HEK293 (cell line): ENCODE results near the gene THBS2.

Experiments used
- CTCF ChIA-PET: fragments of 350-600 bp; formaldehyde crosslinking; extraction: SDS; loops from one replicate; lab custom pipeline; 2021; ENCODE audit warnings: antibody characterized with exemption; lab: Yijun Ruan, JAX
- POLR2A ChIA-PET: fragments of 300-600 bp; formaldehyde crosslinking; extraction: SDS; loops from one replicate; lab custom pipeline; 2020; ENCODE audit warnings: antibody characterized with exemption, inconsistent platforms; lab: Yijun Ruan, JAX
- H3K27ac ChIP-seq: fragments of 200-500 bp; sonication (Bioruptor generic); 2 replicates; pipeline ENCODE4 v1.5.1; 2014; ENCODE audit warnings: low read depth, low read length, control low read depth, inconsistent platforms; ENCODE audit errors: extremely low read depth
- H3K36me3 ChIP-seq, 2 experiments: fragments of 200-500 bp in 1 of 2; sonication (Bioruptor generic) in 1 of 2; 1 replicate in 1 of 2; 2 replicates in 1 of 2; pipeline ENCODE4 v1.5.1; 2014 to 2017; ENCODE audit warnings: inconsistent platforms in 2 of 2, low read length in 2 of 2; ENCODE audit not compliant: control insufficient read depth in 2 of 2, insufficient read depth in 1 of 2
- H3K4me1 ChIP-seq: fragments of 200-500 bp; sonication (Bioruptor generic); 2 replicates; pipeline ENCODE4 v1.5.1; 2014; ENCODE audit warnings: mild to moderate bottlenecking, low read length, inconsistent platforms; ENCODE audit not compliant: control insufficient read depth, insufficient read depth
- H3K4me3 ChIP-seq: 2 replicates; pipeline ENCODE4 v1.5.1; 2011; ENCODE audit warnings: low read depth, mild to moderate bottlenecking, control low read depth, low read length, moderate library complexity
- H3K9me3 ChIP-seq: fragments of 200-500 bp; sonication (Bioruptor generic); 2 replicates; pipeline ENCODE4 v1.5.1; 2014; ENCODE audit warnings: low read depth, low read length, inconsistent platforms; ENCODE audit not compliant: control insufficient read depth, insufficient read depth
- EGR2 ChIP-seq: fragments of 450-650 bp; formaldehyde crosslinking; IDR thresholded peaks from 2 replicates; pipeline ENCODE4 v1.5.1; 2016; ENCODE audit warnings: low read depth, missing biosample characterization, missing genetic modification characterization
- GLI2 ChIP-seq: fragments of 450-650 bp; formaldehyde crosslinking; IDR thresholded peaks from 2 replicates; pipeline ENCODE4; 2017; ENCODE audit warnings: missing biosample characterization, missing genetic modification characterization, low read depth, borderline replicate concordance
- KLF10 ChIP-seq: fragments of 450-650 bp; IDR thresholded peaks from 2 replicates; pipeline ENCODE4 v1.5.1; 2018; ENCODE audit warnings: missing biosample characterization, mild to moderate bottlenecking, missing genetic modification characterization
- MYNN ChIP-seq: fragments of 450-650 bp; formaldehyde crosslinking; IDR thresholded peaks from 2 replicates; pipeline ENCODE4 v1.5.1; 2016; ENCODE audit warnings: missing biosample characterization, missing genetic modification characterization, borderline replicate concordance
- OSR2 ChIP-seq: fragments of 450-650 bp; formaldehyde crosslinking; IDR thresholded peaks from 2 replicates; pipeline ENCODE4 v1.5.1; 2016; ENCODE audit warnings: missing biosample characterization, missing genetic modification characterization
- SALL2 ChIP-seq: fragments of 450-650 bp; formaldehyde crosslinking; IDR thresholded peaks from 2 replicates; pipeline ENCODE4 v1.5.0; 2017; ENCODE audit warnings: missing biosample characterization, mild to moderate bottlenecking, missing genetic modification characterization, borderline replicate concordance
- SETDB1 ChIP-seq: IDR thresholded peaks from one replicate; pipeline ENCODE4 v1.6.1; 2017; ENCODE audit warnings: mild to moderate bottlenecking, low read length, moderate library complexity, mixed read lengths; ENCODE audit not compliant: insufficient read length
- ZBTB1 ChIP-seq: fragments of 450-650 bp; formaldehyde crosslinking; IDR thresholded peaks from 2 replicates; pipeline ENCODE4 v1.5.1; 2016; ENCODE audit warnings: missing biosample characterization, missing genetic modification characterization
- ZBTB10 ChIP-seq: fragments of 450-650 bp; formaldehyde crosslinking; IDR thresholded peaks from 2 replicates; pipeline ENCODE4 v1.5.1; 2016; ENCODE audit warnings: missing biosample characterization, missing genetic modification characterization
- ZBTB48 ChIP-seq: fragments of 450-650 bp; formaldehyde crosslinking; IDR thresholded peaks from 2 replicates; pipeline ENCODE4 v1.5.1; 2016; ENCODE audit warnings: missing biosample characterization, missing genetic modification characterization
- ZNF138 ChIP-seq: fragments of 450-650 bp; formaldehyde crosslinking; IDR thresholded peaks from 2 replicates; pipeline ENCODE4 v1.5.1; 2016; ENCODE audit warnings: missing biosample characterization, missing genetic modification characterization, borderline replicate concordance
- ZNF157 ChIP-seq: fragments of 450-650 bp; formaldehyde crosslinking; IDR thresholded peaks from 2 replicates; pipeline ENCODE4 v1.5.1; 2016; ENCODE audit warnings: missing biosample characterization, missing genetic modification characterization
- ZNF16 ChIP-seq: fragments of 450-650 bp; formaldehyde crosslinking; IDR thresholded peaks from 2 replicates; pipeline ENCODE4 v1.5.1; 2016; ENCODE audit warnings: low read depth, missing biosample characterization, missing genetic modification characterization
- ZNF174 ChIP-seq: fragments of 450-650 bp; formaldehyde crosslinking; IDR thresholded peaks from 2 replicates; pipeline ENCODE4 v1.5.0; 2017; ENCODE audit warnings: missing biosample characterization, mild to moderate bottlenecking, missing genetic modification characterization
- ZNF2 ChIP-seq: fragments of 450-650 bp; formaldehyde crosslinking; IDR thresholded peaks from 2 replicates; pipeline ENCODE4 v1.5.1; 2016; ENCODE audit warnings: missing biosample characterization, missing genetic modification characterization
- ZNF211 ChIP-seq: fragments of 450-650 bp; formaldehyde crosslinking; IDR thresholded peaks from 2 replicates; pipeline ENCODE4 v1.5.1; 2016; ENCODE audit warnings: low read depth, missing biosample characterization, missing genetic modification characterization
- ZNF221 ChIP-seq: fragments of 450-650 bp; formaldehyde crosslinking; IDR thresholded peaks from 2 replicates; pipeline ENCODE4 v1.5.1; 2017; ENCODE audit warnings: missing biosample characterization, missing genetic modification characterization, borderline replicate concordance
- ZNF404 ChIP-seq: fragments of 450-650 bp; formaldehyde crosslinking; IDR thresholded peaks from 2 replicates; pipeline ENCODE4 v1.5.1; 2017; ENCODE audit warnings: missing biosample characterization, missing genetic modification characterization
- ZNF48 ChIP-seq: fragments of 450-650 bp; formaldehyde crosslinking; IDR thresholded peaks from 2 replicates; pipeline ENCODE4 v1.5.1; 2016; ENCODE audit warnings: missing biosample characterization, missing genetic modification characterization
- ZNF510 ChIP-seq: fragments of 450-650 bp; formaldehyde crosslinking; IDR thresholded peaks from 2 replicates; pipeline ENCODE4 v1.5.1; 2018; ENCODE audit warnings: mild to moderate bottlenecking, missing genetic modification characterization, missing biosample characterization; ENCODE audit not compliant: insufficient replicate concordance
- ZNF513 ChIP-seq: fragments of 450-650 bp; IDR thresholded peaks from 2 replicates; pipeline ENCODE4 v1.5.1; 2018; ENCODE audit warnings: missing biosample characterization, missing genetic modification characterization
- ZNF529 ChIP-seq: fragments of 450-650 bp; formaldehyde crosslinking; IDR thresholded peaks from 2 replicates; pipeline ENCODE4 v1.5.1; 2017; ENCODE audit warnings: missing genetic modification characterization, missing biosample characterization; ENCODE audit not compliant: insufficient replicate concordance
- ZNF560 ChIP-seq: fragments of 450-650 bp; formaldehyde crosslinking; IDR thresholded peaks from 2 replicates; pipeline ENCODE4 v1.5.1; 2017; ENCODE audit warnings: missing biosample characterization, missing genetic modification characterization, borderline replicate concordance
- ZNF596 ChIP-seq: fragments of 450-650 bp; IDR thresholded peaks from 2 replicates; pipeline ENCODE4 v1.5.0; 2018; ENCODE audit warnings: missing biosample characterization, mild to moderate bottlenecking, missing genetic modification characterization, moderate library complexity
- ZSCAN23 ChIP-seq: fragments of 450-650 bp; formaldehyde crosslinking; IDR thresholded peaks from 2 replicates; pipeline ENCODE4 v1.5.1; 2016; ENCODE audit warnings: missing biosample characterization, missing genetic modification characterization
- ZSCAN5A ChIP-seq: fragments of 450-650 bp; formaldehyde crosslinking; IDR thresholded peaks from 2 replicates; pipeline ENCODE4 v1.5.1; 2016; ENCODE audit warnings: missing biosample characterization, missing genetic modification characterization
- ZXDB ChIP-seq: fragments of 450-650 bp; formaldehyde crosslinking; IDR thresholded peaks from 2 replicates; pipeline ENCODE4 v1.5.1; 2016; ENCODE audit warnings: missing biosample characterization, missing genetic modification characterization
- TF ChIP-seq, protein P1 (sequence below): fragments of 450-650 bp; formaldehyde crosslinking; IDR thresholded peaks from 2 replicates; pipeline ENCODE4 v1.5.1; 2016; ENCODE audit warnings: missing biosample characterization, missing genetic modification characterization

THBS2 gene

GRCh38 chr6:169194737-169195136 lies 58.9 kb downstream of the THBS2 start:
- no peak for TF ChIP-seq SALL2 (tag by site-specific recombination)
- TF ChIP-seq KLF10 (tag by site-specific recombination): no peak
- no peak for TF ChIP-seq GLI2
- TF ChIP-seq ZNF404: no peak
- TF ChIP-seq ZNF211: no peak
- no peak for TF ChIP-seq OSR2 (tag by site-specific recombination)
- no peak for TF ChIP-seq ZSCAN23 (tag by site-specific recombination)
- TF ChIP-seq ZNF138 (tag by site-specific recombination): no peak
- TF ChIP-seq EGR2 (tag by site-specific recombination): no peak
- TF ChIP-seq ZNF16 (tag by site-specific recombination): no peak
- TF ChIP-seq MYNN (tag by site-specific recombination): no peak
- TF ChIP-seq ZNF157 (tag by site-specific recombination): no peak
- TF ChIP-seq SETDB1: no peak
- no peak for TF ChIP-seq ZNF48 (tag by site-specific recombination)
- no peak overlapping the region for H3K27ac ChIP-seq
- H3K9me3 ChIP-seq: no peaks in the 10 kb centered on the region
- no peaks in the 10 kb centered on the region for H3K36me3 ChIP-seq
- ChIA-PET POLR2A (no interaction called here), CTCF (interaction anchor here (0.7 kb wide), 1 partner anchor 177 kb away, joined by 3 read pairs; no protein-coding TSS in a partner anchor)
- no peak overlapping the region for H3K4me3 ChIP-seq
- H3K4me1 ChIP-seq: no peaks in the 10 kb centered on the region

GRCh38 chr6:169190970-169191369 lies 62.7 kb downstream of the THBS2 start:
- Histone ChIP-seq H3K4me1 (no peaks in the 10 kb centered on the region), H3K9me3 (no peaks in the 10 kb centered on the region), H3K27ac (no peak overlapping the region), H3K4me3 (no peak overlapping the region), H3K36me3 (no peaks in the 10 kb centered on the region)
- ChIA-PET CTCF (interaction anchor here (0.7 to 1.1 kb wide), 2 partner anchors 57 to 94 kb away, joined by 3 read pairs; no protein-coding TSS in a partner anchor), POLR2A (no interaction called here)
- TF ChIP-seq ZNF560 (no peak), ZNF529 (tag by site-specific recombination) (no peak), ZNF221 (no peak)

- no peaks in the 10 kb centered on the region for H3K36me3 ChIP-seq
- H3K27ac ChIP-seq: no peak overlapping the region
- no peaks in the 10 kb centered on the region for H3K9me3 ChIP-seq
- H3K4me3 ChIP-seq: no peak overlapping the region
- ChIA-PET CTCF (interaction anchor here (0.7 to 1.1 kb wide), 3 partner anchors 56 to 500 kb away, joined by 3 read pairs; no protein-coding TSS in a partner anchor), POLR2A (no interaction called here)
- no peaks in the 10 kb centered on the region for H3K4me1 ChIP-seq
- no peak for TF ChIP-seq ZNF513 (tag by site-specific recombination)
- no peak for TF ChIP-seq ZNF596 (tag by site-specific recombination)
- TF ChIP-seq ZBTB48 (tag by site-specific recombination): no peak
- TF ChIP-seq, protein P1, sequence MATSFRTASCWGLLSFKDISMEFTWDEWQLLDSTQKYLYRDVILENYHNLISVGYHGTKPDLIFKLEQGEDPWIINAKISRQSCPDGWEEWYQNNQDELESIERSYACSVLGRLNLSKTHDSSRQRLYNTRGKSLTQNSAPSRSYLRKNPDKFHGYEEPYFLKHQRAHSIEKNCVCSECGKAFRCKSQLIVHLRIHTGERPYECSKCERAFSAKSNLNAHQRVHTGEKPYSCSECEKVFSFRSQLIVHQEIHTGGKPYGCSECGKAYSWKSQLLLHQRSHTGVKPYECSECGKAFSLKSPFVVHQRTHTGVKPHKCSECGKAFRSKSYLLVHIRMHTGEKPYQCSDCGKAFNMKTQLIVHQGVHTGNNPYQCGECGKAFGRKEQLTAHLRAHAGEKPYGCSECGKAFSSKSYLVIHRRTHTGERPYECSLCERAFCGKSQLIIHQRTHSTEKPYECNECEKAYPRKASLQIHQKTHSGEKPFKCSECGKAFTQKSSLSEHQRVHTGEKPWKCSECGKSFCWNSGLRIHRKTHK (tag by site-specific recombination): no peak
- TF ChIP-seq ZNF2 (tag by site-specific recombination): no peak
- no peak for TF ChIP-seq ZXDB (tag by site-specific recombination)
- no peak for TF ChIP-seq ZBTB1 (tag by site-specific recombination)
- no peak for TF ChIP-seq ZNF174 (tag by site-specific recombination)
- TF ChIP-seq ZSCAN5A (tag by site-specific recombination): no peak
- no peak for TF ChIP-seq ZNF510 (tag by site-specific recombination)
- TF ChIP-seq ZSCAN23 (tag by site-specific recombination): no peak
- TF ChIP-seq ZBTB10: no peak
Measured at GRCh38 chr6:169190144-169190584, 63.5 kb downstream of the THBS2 start.
